K562 (cell line): ENCODE data around the gene ARAP1. TPM values are rescaled to one million over a fixed set of nuclear protein-coding genes. Genes with fewer than 3 reads are reported as not detected.
A peak's percentile ranks its signal among the peaks of the same experiment; 100 is the strongest.

Experiments used
- ATAC-seq: fragments of 200-7000 bp; cut with Tn5 transposase; 3 replicates; pipeline ENCODE4 v1.9.1; 2020; ENCODE audit warnings: moderate library complexity
- BruUV-seq: library from RNA; stranded (reverse); fragments of 400-500 nt; replicated peaks from 2 replicates; lab custom pipeline; 2021; lab: Mats Ljungman, UMichigan
- CTCF ChIA-PET: fragments of 300-600 bp; formaldehyde crosslinking; extraction: SDS; loops from one replicate; lab custom pipeline; 2021; ENCODE audit warnings: low intra/inter-chr PET ratio; lab: Yijun Ruan, JAX
- POLR2A ChIA-PET: fragments of 300-600, 350-650 bp; sonication (Branson Sonifier 250); formaldehyde crosslinking; extraction: SDS; loops from one replicate; lab custom pipeline; 2021; ENCODE audit warnings: antibody characterized with exemption, inconsistent platforms; lab: Yijun Ruan, JAX
- DNase-seq, 4 experiments: peaks; one replicate each; pipeline versions ENCODE4 v3.0.0 to v3.0.0-alpha.2; 2011 to 2018; ENCODE audit warnings: low spot score in 3 of 4, mixed read lengths in 3 of 4; ENCODE audit errors: extremely low read depth in 1 of 4
- FAIRE-seq: peaks from 2 replicates; lab custom pipeline; 2011; peaks lifted over from hg19 to GRCh38; lab: Jason Lieb, UNC
- H2AFZ ChIP-seq: 2 replicates; pipeline ENCODE4 v1.6.0; 2011; ENCODE audit warnings: low read depth, low read length, control low read depth, inconsistent platforms
- H3K27ac ChIP-seq: fragments of 200-600 bp; 3 replicates; pipeline ENCODE4 v1.8.0; 2011; ENCODE audit warnings: low read depth, mild to moderate bottlenecking, control low read depth, inconsistent platforms, low read length, moderate library complexity, mixed read lengths; ENCODE audit errors: extremely low read depth
- H3K27me3 ChIP-seq, 2 experiments: fragments of 300-600 bp in 1 of 2; 2 replicates in 1 of 2; 3 replicates in 1 of 2; pipeline versions ENCODE4 v1.6.0 to v1.8.0; 2011; ENCODE audit warnings: inconsistent platforms in 2 of 2, low read length in 2 of 2, mild to moderate bottlenecking in 1 of 2, mixed read lengths in 1 of 2, moderate library complexity in 1 of 2; ENCODE audit not compliant: control insufficient read depth in 2 of 2, insufficient read depth in 2 of 2
- H3K36me3 ChIP-seq: fragments of 300-600 bp; 3 replicates; pipeline ENCODE4 v1.8.0; 2011; ENCODE audit warnings: mild to moderate bottlenecking, low read length, inconsistent platforms; ENCODE audit not compliant: control insufficient read depth, insufficient read depth
- H3K4me1 ChIP-seq, 2 experiments: fragments of 200-600 bp in 1 of 2; replicated peaks in 1 of 2; 2 replicates in 1 of 2; 3 replicates in 1 of 2; pipeline versions ENCODE4 v1.5.1 to v1.8.0; 2011; ENCODE audit warnings: inconsistent platforms in 2 of 2, low read length in 2 of 2, mild to moderate bottlenecking in 1 of 2, mixed read lengths in 1 of 2, moderate library complexity in 1 of 2; ENCODE audit not compliant: control insufficient read depth in 2 of 2, insufficient read depth in 2 of 2
- H3K4me2 ChIP-seq: 2 replicates; pipeline ENCODE4 v1.6.1; 2011; ENCODE audit warnings: low read length, control low read depth, inconsistent platforms, mixed read lengths; ENCODE audit not compliant: insufficient read depth
- H3K4me3 ChIP-seq: fragments of 200-600 bp; sonication (generic), shearing (Covaris generic); 2 replicates; pipeline ENCODE4 v1.5.1; 2016; ENCODE audit warnings: control low read depth, inconsistent platforms
- H3K79me2 ChIP-seq: fragments of 200-600 bp; 3 replicates; pipeline ENCODE4 v1.8.0; 2011; ENCODE audit warnings: low read length, inconsistent platforms; ENCODE audit not compliant: control insufficient read depth, insufficient read depth
- H3K9ac ChIP-seq, 2 experiments: 2 replicates each; pipeline versions ENCODE4 v1.6.0 to v1.6.1; 2011; ENCODE audit warnings: low read depth in 2 of 2, low read length in 2 of 2, control low read depth in 1 of 2, inconsistent platforms in 1 of 2, mild to moderate bottlenecking in 1 of 2, mixed read lengths in 1 of 2; ENCODE audit not compliant: insufficient read depth in 1 of 2
- H3K9me1 ChIP-seq: one replicate; pipeline ENCODE4 v1.6.0; 2011; ENCODE audit warnings: inconsistent platforms, mild to moderate bottlenecking, low read length, moderate library complexity; ENCODE audit not compliant: control insufficient read depth, insufficient read depth
- H3K9me3 ChIP-seq: replicated peaks from 2 replicates; pipeline ENCODE4 v1.5.1; 2011; ENCODE audit warnings: low read depth, low read length, inconsistent platforms; ENCODE audit not compliant: control insufficient read depth, insufficient read depth
- H4K20me1 ChIP-seq: replicated peaks from 2 replicates; pipeline ENCODE4 v1.6.1; 2011; ENCODE audit warnings: low read length, inconsistent platforms, mixed read lengths; ENCODE audit not compliant: control insufficient read depth, insufficient read depth
- BCOR ChIP-seq: fragments of 450-650 bp; IDR thresholded peaks from 2 replicates; pipeline ENCODE4 v1.6.1; 2016
- GABPA ChIP-seq: fragments of 200-800 bp; sonication (Bioruptor generic); conservative IDR thresholded peaks from 2 replicates; pipeline ENCODE4 v1.6.1; 2016; ENCODE audit warnings: low read depth, missing genetic modification characterization, missing compliant biosample characterization
- MAFG ChIP-seq: fragments of 450-650 bp; conservative IDR thresholded peaks from 2 replicates; pipeline ENCODE4 v1.6.1; 2016; ENCODE audit warnings: missing genetic modification characterization, missing compliant biosample characterization
- MTF1 ChIP-seq: fragments of 250-450 bp; sonication (Bioruptor Pico); IDR thresholded peaks from 2 replicates; pipeline ENCODE4 v1.9.0; 2021; ENCODE audit warnings: moderate library complexity, mild to moderate bottlenecking, inconsistent platforms, borderline replicate concordance
- MYC ChIP-seq, 2 experiments: fragments of 250-450 bp in 1 of 2; sonication (Bioruptor Pico) in 1 of 2; IDR thresholded peaks; 2 replicates each; pipeline versions ENCODE4 v1.5.1 to v1.6.1; 2012 to 2021; ENCODE audit warnings: low read depth in 2 of 2, borderline replicate concordance in 1 of 2, improper control_type of control experiment in 1 of 2, low read length in 1 of 2, mild to moderate bottlenecking in 1 of 2, moderate library complexity in 1 of 2
- RNF219 ChIP-seq: fragments of 250-450 bp; sonication (Bioruptor Pico); IDR thresholded peaks from 2 replicates; pipeline ENCODE4 v1.5.0; 2022; ENCODE audit warnings: mild to moderate bottlenecking
- TAF15 ChIP-seq: fragments of 200-400 bp; formaldehyde crosslinking; IDR thresholded peaks from 2 replicates; pipeline ENCODE4 v1.6.1; 2017; ENCODE audit warnings: mild to moderate bottlenecking, low read depth, low read length, moderate library complexity
- ZFP36 ChIP-seq: fragments of 150-350 bp; IDR thresholded peaks from 2 replicates; pipeline ENCODE4 v1.6.1; 2018; ENCODE audit warnings: low read length, low read depth; ENCODE audit not compliant: partially characterized antibody
- ZNF280A ChIP-seq: fragments of 450-650 bp; IDR thresholded peaks from 2 replicates; pipeline ENCODE4 v1.6.1; 2018; ENCODE audit warnings: mild to moderate bottlenecking, low read depth; ENCODE audit not compliant: partially characterized antibody
- ZNF41 ChIP-seq: fragments of 250-450 bp; sonication (Bioruptor Pico); conservative IDR thresholded peaks from 2 replicates; pipeline ENCODE4 v1.4.0; 2020; ENCODE audit warnings: mild to moderate bottlenecking
- ZNF778 ChIP-seq: fragments of 450-650 bp; formaldehyde crosslinking; IDR thresholded peaks from 2 replicates; pipeline ENCODE4 v1.4.0; 2020; ENCODE audit warnings: mild to moderate bottlenecking, moderate library complexity
- ZNF79 ChIP-seq: fragments of 250-450 bp; sonication (Bioruptor Pico); IDR thresholded peaks from 2 replicates; pipeline ENCODE4 v1.4.0; 2020; ENCODE audit warnings: low read depth, mild to moderate bottlenecking, moderate library complexity
- whole genome bisulfite sequencing: fragments of 100-300 bp; shearing (Covaris generic); methylation state at CpG from one replicate; pipeline ENCODE4 v1.1.6; 2016; ENCODE audit warnings: low coverage, mixed read lengths; ENCODE audit not compliant: insufficient coverage; ENCODE audit errors: missing lambda C conversion rate; 5-methylcytosine and 5-hydroxymethylcytosine counted together
- in situ Hi-C: fragments of 300-500 bp; cut with MboI; formaldehyde crosslinking; loops from 4 replicates; pipeline ENCODE4 v1.15.0; 2018; ENCODE audit warnings: inconsistent platforms, mixed read lengths
- intact Hi-C: fragments of 100-400 bp; cut with micrococcal nuclease; formaldehyde crosslinking; loops from 2 replicates; pipeline ENCODE4 v1.14.2; 2022
- polyA plus RNA-seq, 8 experiments: library from polyadenylated mRNA; depleted of rRNA in 4 of 8; stranded (reverse) in 5 of 8; unstranded in 3 of 8; fragments of >200 nt; fragmentation: Nextera tagmentation in 2 of 8; fragmentation: Illumina TruSeq in 1 of 8; extraction: Ambion mirVana in 2 of 8; extraction: Trizol in 1 of 8; gene quantifications; 2 replicates each; pipeline versions ENCODE4 v1.2.1 to v1.2.3, GENCODE V29; 2011 to 2014; ENCODE audit warnings: inconsistent platforms in 1 of 8, missing spikeins in 1 of 8
- total RNA-seq, 7 experiments: library from RNA; depleted of rRNA in 6 of 7; stranded (reverse); fragments of >200 nt in 6 of 7; fragmentation: Illumina TruSeq in 2 of 7; extraction: Trizol in 2 of 7; gene quantifications; 2 replicates each; pipeline versions ENCODE4 v1.2.1 to v1.2.3, GENCODE V29; 2011 to 2021; ENCODE audit warnings: low replicate concordance in 1 of 7

ARAP1 gene
- total and polyA plus RNA-seq, 9 of the 15 experiments (the other 6 are each of a cell fraction or from before 2014, with no cell fraction given) = 0.23 to 67.0 (median 24.6) TPM

GRCh38 chr11:72665911-72666472 is 86.2 kb downstream of the ARAP1 start:
- H3K27me3 ChIP-seq = peaks cover 10 to 62% of the 10 kb centered on the region in 2 experiments; a peak in 4 of 5 replicates
- H3K27ac ChIP-seq = no peak overlapping the region
- ChIA-PET POLR2A (interaction anchor here (0.6 kb wide), 1 partner anchor 15 kb away, joined by 3 read pairs; no protein-coding TSS in a partner anchor), CTCF (no interaction called here)
- DNase-seq = no peak
- TF ChIP-seq BCOR = 0 out of 2 replicates have a peak, but pooled peaks have one; percentile 33
- TF ChIP-seq TAF15 = no peak
- TF ChIP-seq MYC (IDR thresholded peaks at IDR 0.05; ENCODE audit: low read depth, low read length) = no peak
- no peak for TF ChIP-seq MYC (CRISPR knock-in tag; IDR thresholded peaks at IDR 0.05; ENCODE audit: borderline replicate concordance, low read depth)
- TF ChIP-seq ZNF778 (CRISPR knock-in tag) = no peak
- peak; percentile 4 for TF ChIP-seq ZFP36
- no peak for TF ChIP-seq MAFG (tag)
- TF ChIP-seq GABPA (tag) = no peak
- TF ChIP-seq RNF219 = no peak
- no peak for TF ChIP-seq ZNF280A
- TF ChIP-seq MTF1 (CRISPR knock-in tag) = no peak
- no peak for TF ChIP-seq ZNF41 (CRISPR knock-in tag)
- no peak for TF ChIP-seq ZNF79 (CRISPR knock-in tag)
- intact Hi-C loops = no loop called here
- no TSS peak for BruUV-seq
- no peaks in the 10 kb centered on the region for H3K9me1 ChIP-seq
- in situ Hi-C loops = no loop called here
- no peak for FAIRE-seq
- H3K9ac ChIP-seq = no peak overlapping the region
- no peaks in the 10 kb centered on the region for H3K36me3 ChIP-seq
- 0% methylated on average over 5 of the region's 6 CpGs for WGBS
- no peak for ATAC-seq
- no peak overlapping the region for H3K4me2 ChIP-seq
- no peak overlapping the region for H2AFZ ChIP-seq
- H4K20me1 ChIP-seq = no peaks in the 10 kb centered on the region; the same call in 1 of the 2 replicates
- H3K9me3 ChIP-seq = peaks cover 8% of the 10 kb centered on the region
- no peak overlapping the region for H3K4me3 ChIP-seq
- H3K79me2 ChIP-seq = no peaks in the 10 kb centered on the region
- H3K4me1 ChIP-seq = no peaks in the 10 kb centered on the region; a peak in 1 of 5 replicates
